Activated naive CD8-positive, alpha-beta T cell treated with anti-CD3 and anti-CD28 coated beads for 36 hours (primary cell): ENCODE measurements around the gene PID1. TPM values are rescaled to one million over a fixed set of nuclear protein-coding genes. Genes with fewer than 3 reads are reported as not detected.

ENCODE experiments used
- DNase-seq: peaks from one replicate; pipeline ENCODE4 v3.0.0; 2021
- H3K27ac Mint-ChIP-seq: one replicate; pipeline ENCODE4 v1.8.0; 2022; ENCODE audit warnings: mild to moderate bottlenecking, moderate library complexity, mixed read lengths
- H3K27me3 Mint-ChIP-seq: one replicate; pipeline ENCODE4 v1.8.0; 2022; ENCODE audit warnings: mild to moderate bottlenecking, mixed read lengths
- H3K36me3 Mint-ChIP-seq: one replicate; pipeline ENCODE4 v1.8.0; 2021; ENCODE audit warnings: mild to moderate bottlenecking, mixed read lengths
- H3K4me1 Mint-ChIP-seq: one replicate; pipeline ENCODE4 v1.8.0; 2021; ENCODE audit warnings: mixed read lengths
- H3K4me3 Mint-ChIP-seq: one replicate; pipeline ENCODE4 v1.8.0; 2022; ENCODE audit warnings: mild to moderate bottlenecking, moderate library complexity, mixed read lengths
- H3K9me3 Mint-ChIP-seq: one replicate; pipeline ENCODE4 v1.8.0; 2022; ENCODE audit warnings: mixed read lengths
- total RNA-seq, 2 experiments: library from RNA; stranded (reverse); gene quantifications; one replicate each; pipeline ENCODE4 v1.2.3, GENCODE V29; 2021

Gene PID1
- total RNA-seq, 2 experiments from 2014 or later = not detected

GRCh38 chr2:229104974-229105387 lies 166.1 kb downstream of the PID1 start:
- no peaks in the 10 kb centered on the region for H3K27me3 Mint-ChIP-seq
- peaks cover 2% of the 10 kb centered on the region for H3K9me3 Mint-ChIP-seq
- H3K4me3 Mint-ChIP-seq = no peak overlapping the region
- no peak for DNase-seq
- H3K4me1 Mint-ChIP-seq = no peaks in the 10 kb centered on the region
- no peaks in the 10 kb centered on the region for H3K36me3 Mint-ChIP-seq
- no peak overlapping the region for H3K27ac Mint-ChIP-seq

GRCh38 chr2:229104025-229104424 lies 167.1 kb downstream of the PID1 start:
- no peaks in the 10 kb centered on the region for H3K27me3 Mint-ChIP-seq
- H3K36me3 Mint-ChIP-seq = no peaks in the 10 kb centered on the region
- no peaks in the 10 kb centered on the region for H3K4me1 Mint-ChIP-seq
- no peak overlapping the region for H3K27ac Mint-ChIP-seq
- H3K4me3 Mint-ChIP-seq = no peak overlapping the region
- peaks cover 2% of the 10 kb centered on the region for H3K9me3 Mint-ChIP-seq
- DNase-seq = no peak

GRCh38 chr2:229101314-229101713 lies 169.8 kb downstream of the PID1 start:
- Mint-ChIP-seq H3K9me3 (peaks cover under 1% of the 10 kb centered on the region), H3K27ac (no peak overlapping the region), H3K36me3 (no peaks in the 10 kb centered on the region), H3K4me1 (no peaks in the 10 kb centered on the region), H3K27me3 (no peaks in the 10 kb centered on the region), H3K4me3 (no peak overlapping the region)
- DNase-seq = no peak

GRCh38 chr2:229099231-229099630 lies 171.9 kb downstream of the PID1 start:
- DNase-seq = no peak
- Mint-ChIP-seq H3K27ac (no peak overlapping the region), H3K4me1 (no peaks in the 10 kb centered on the region), H3K36me3 (no peaks in the 10 kb centered on the region), H3K4me3 (no peak overlapping the region), H3K9me3 (no peaks in the 10 kb centered on the region), H3K27me3 (no peaks in the 10 kb centered on the region)

- H3K27me3 Mint-ChIP-seq = no peaks in the 10 kb centered on the region
- no peaks in the 10 kb centered on the region for H3K4me1 Mint-ChIP-seq
- H3K27ac Mint-ChIP-seq = no peak overlapping the region
- no peak overlapping the region for H3K4me3 Mint-ChIP-seq
- DNase-seq = no peak
- no peaks in the 10 kb centered on the region for H3K9me3 Mint-ChIP-seq
- no peaks in the 10 kb centered on the region for H3K36me3 Mint-ChIP-seq
These were observed 172.3 kb downstream of the PID1 start for GRCh38 chr2:229098801-229099200.

- Mint-ChIP-seq H3K4me1 (no peaks in the 10 kb centered on the region), H3K27ac (no peak overlapping the region), H3K9me3 (no peaks in the 10 kb centered on the region), H3K27me3 (no peaks in the 10 kb centered on the region), H3K4me3 (no peak overlapping the region), H3K36me3 (no peaks in the 10 kb centered on the region)
- DNase-seq = no peak
These were observed 174.5 kb downstream of the PID1 start for GRCh38 chr2:229096409-229097066.

GRCh38 chr2:229095472-229095871 lies 175.6 kb downstream of the PID1 start:
- no peaks in the 10 kb centered on the region for H3K27me3 Mint-ChIP-seq
- no peak overlapping the region for H3K4me3 Mint-ChIP-seq
- H3K27ac Mint-ChIP-seq = no peak overlapping the region
- DNase-seq = no peak
- no peaks in the 10 kb centered on the region for H3K9me3 Mint-ChIP-seq
- H3K4me1 Mint-ChIP-seq = no peaks in the 10 kb centered on the region
- H3K36me3 Mint-ChIP-seq = no peaks in the 10 kb centered on the region

GRCh38 chr2:229090225-229090624 lies 180.9 kb downstream of the PID1 start:
- no peak overlapping the region for H3K4me3 Mint-ChIP-seq
- H3K4me1 Mint-ChIP-seq = no peaks in the 10 kb centered on the region
- H3K27ac Mint-ChIP-seq = no peak overlapping the region
- peaks cover 4% of the 10 kb centered on the region for H3K9me3 Mint-ChIP-seq
- DNase-seq = no peak
- H3K36me3 Mint-ChIP-seq = no peaks in the 10 kb centered on the region
- no peaks in the 10 kb centered on the region for H3K27me3 Mint-ChIP-seq

GRCh38 chr2:229089776-229090175 lies 181.3 kb downstream of the PID1 start:
- no peak overlapping the region for H3K4me3 Mint-ChIP-seq
- no peaks in the 10 kb centered on the region for H3K36me3 Mint-ChIP-seq
- no peaks in the 10 kb centered on the region for H3K4me1 Mint-ChIP-seq
- no peak for DNase-seq
- no peaks in the 10 kb centered on the region for H3K27me3 Mint-ChIP-seq
- H3K27ac Mint-ChIP-seq = no peak overlapping the region
- peaks cover 4% of the 10 kb centered on the region for H3K9me3 Mint-ChIP-seq

- no peak for DNase-seq
- Mint-ChIP-seq H3K36me3 (no peaks in the 10 kb centered on the region), H3K27me3 (no peaks in the 10 kb centered on the region), H3K4me1 (no peaks in the 10 kb centered on the region), H3K27ac (no peak overlapping the region), H3K9me3 (peaks cover 4% of the 10 kb centered on the region), H3K4me3 (no peak overlapping the region)
These were observed 182.0 kb downstream of the PID1 start for GRCh38 chr2:229088966-229089700.

- H3K4me1 Mint-ChIP-seq = no peaks in the 10 kb centered on the region
- DNase-seq = no peak
- no peak overlapping the region for H3K27ac Mint-ChIP-seq
- no peaks in the 10 kb centered on the region for H3K36me3 Mint-ChIP-seq
- no peak overlapping the region for H3K4me3 Mint-ChIP-seq
- H3K9me3 Mint-ChIP-seq = peaks cover 4% of the 10 kb centered on the region
- no peaks in the 10 kb centered on the region for H3K27me3 Mint-ChIP-seq
These were observed 182.6 kb downstream of the PID1 start for GRCh38 chr2:229088517-229088913.

GRCh38 chr2:229087843-229088516 lies 183.1 kb downstream of the PID1 start:
- Mint-ChIP-seq H3K4me1 (no peaks in the 10 kb centered on the region), H3K27me3 (no peaks in the 10 kb centered on the region), H3K27ac (no peak overlapping the region), H3K36me3 (no peaks in the 10 kb centered on the region), H3K4me3 (no peak overlapping the region), H3K9me3 (peaks cover 4% of the 10 kb centered on the region)
- no peak for DNase-seq

GRCh38 chr2:229087267-229087666 lies 183.8 kb downstream of the PID1 start:
- Mint-ChIP-seq H3K27me3 (no peaks in the 10 kb centered on the region), H3K9me3 (peaks cover 4% of the 10 kb centered on the region), H3K27ac (no peak overlapping the region), H3K4me3 (no peak overlapping the region), H3K36me3 (no peaks in the 10 kb centered on the region), H3K4me1 (no peaks in the 10 kb centered on the region)
- DNase-seq = no peak

- Mint-ChIP-seq H3K4me1 (no peaks in the 10 kb centered on the region), H3K36me3 (no peaks in the 10 kb centered on the region), H3K27me3 (peaks cover under 1% of the 10 kb centered on the region), H3K4me3 (no peak overlapping the region), H3K27ac (no peak overlapping the region), H3K9me3 (peaks cover 4% of the 10 kb centered on the region)
- DNase-seq = no peak
These were observed 185.6 kb downstream of the PID1 start for GRCh38 chr2:229085439-229085838.

- Mint-ChIP-seq H3K9me3 (no peaks in the 10 kb centered on the region), H3K27me3 (peaks cover 4% of the 10 kb centered on the region), H3K4me3 (no peak overlapping the region), H3K36me3 (no peaks in the 10 kb centered on the region), H3K27ac (no peak overlapping the region), H3K4me1 (no peaks in the 10 kb centered on the region)
- DNase-seq = no peak
These were observed 186.6 kb downstream of the PID1 start for GRCh38 chr2:229084447-229084846.
